MM.1S (cell line): ENCODE data around the gene TMOD3.

ENCODE experiments used
- DNase-seq: peaks from one replicate; pipeline ENCODE4 v3.0.0-alpha.2; 2015
- H2AFZ ChIP-seq: fragments of 300-600 bp; sonication (generic); 2 replicates; pipeline ENCODE4 v1.6.0; 2016; ENCODE audit warnings: antibody characterized with exemption, low read length
- H3F3A ChIP-seq: fragments of 300-600 bp; sonication (generic); 2 replicates; pipeline ENCODE4 v1.6.1; 2016; ENCODE audit warnings: mild to moderate bottlenecking, antibody characterized with exemption, low read length, moderate library complexity, mixed read lengths; ENCODE audit not compliant: insufficient read depth
- H3K27ac ChIP-seq: fragments of 300-600 bp; sonication (generic); 2 replicates; pipeline ENCODE4 v1.5.1; 2016; ENCODE audit warnings: mild to moderate bottlenecking, low read length
- H3K27me3 ChIP-seq: fragments of 300-600 bp; sonication (generic); replicated peaks from 2 replicates; pipeline ENCODE4 v1.6.0; 2016; ENCODE audit warnings: low read length; ENCODE audit not compliant: insufficient read depth
- H3K36me3 ChIP-seq: fragments of 300-600 bp; sonication (generic); replicated peaks from 2 replicates; pipeline ENCODE4 v1.6.1; 2016; ENCODE audit warnings: mild to moderate bottlenecking, low read length, mixed read lengths; ENCODE audit not compliant: insufficient read depth
- H3K4me1 ChIP-seq: fragments of 300-600 bp; sonication (generic); 2 replicates; pipeline ENCODE4 v1.6.1; 2016; ENCODE audit warnings: low read length, mixed read lengths
- H3K4me2 ChIP-seq: fragments of 300-600 bp; sonication (generic); 2 replicates; pipeline ENCODE4 v1.6.0; 2016; ENCODE audit warnings: low read depth, low read length
- H3K4me3 ChIP-seq: fragments of 300-600 bp; sonication (generic); 2 replicates; pipeline ENCODE4 v1.5.1; 2016; ENCODE audit warnings: low read length, mixed read lengths
- H3K79me2 ChIP-seq: fragments of 300-600 bp; sonication (generic); 2 replicates; pipeline ENCODE4 v1.6.1; 2016; ENCODE audit warnings: mixed run types, low read length, mixed read lengths
- H3K9ac ChIP-seq: fragments of 300-600 bp; sonication (generic); 2 replicates; pipeline ENCODE4 v1.6.1; 2016; ENCODE audit warnings: low read length, mixed read lengths
- H3K9me2 ChIP-seq: fragments of 300-600 bp; sonication (generic); replicated peaks from 2 replicates; pipeline ENCODE4 v1.6.1; 2016; ENCODE audit warnings: mild to moderate bottlenecking, low read length, mixed read lengths; ENCODE audit not compliant: insufficient read depth
- H3K9me3 ChIP-seq: fragments of 300-600 bp; sonication (generic); replicated peaks from 2 replicates; pipeline ENCODE4 v1.6.1; 2016; ENCODE audit warnings: mild to moderate bottlenecking, low read length, mixed read lengths; ENCODE audit not compliant: insufficient read depth
- H4K20me1 ChIP-seq: fragments of 300-600 bp; sonication (generic); 2 replicates; pipeline ENCODE4 v1.6.1; 2016; ENCODE audit warnings: mild to moderate bottlenecking, low read length, moderate library complexity, mixed read lengths; ENCODE audit not compliant: insufficient read depth
- CTCF ChIP-seq: fragments of 300-600 bp; sonication (generic); IDR thresholded peaks from 2 replicates; pipeline ENCODE4 v1.5.1; 2016; ENCODE audit warnings: antibody characterized with exemption, low read length, mixed read lengths
- EZH2 ChIP-seq: fragments of 300-600 bp; sonication (generic); optimal IDR thresholded peaks from 2 replicates; pipeline ENCODE3; 2017; ENCODE audit warnings: low read depth, mild to moderate bottlenecking, antibody characterized with exemption, low read length, mixed read lengths
- EZH2phosphoT487 ChIP-seq: fragments of 300-600 bp; sonication (generic); IDR thresholded peaks from 2 replicates; pipeline ENCODE4 v1.6.1; 2018; ENCODE audit warnings: antibody characterized with exemption, low read length

TMOD3 gene

GRCh38 chr15:51938286-51938685, 108.8 kb downstream of the TMOD3 start:
- Histone ChIP-seq H3K4me3 (no peak overlapping the region), H4K20me1 (no peaks in the 10 kb centered on the region), H3F3A (no peaks in the 10 kb centered on the region), H3K4me2 (no peak overlapping the region), H3K27ac (no peak overlapping the region), H3K9ac (no peak overlapping the region), H2AFZ (no peak overlapping the region), H3K9me3 (no peaks in the 10 kb centered on the region), H3K4me1 (no peaks in the 10 kb centered on the region), H3K36me3 (no peaks in the 10 kb centered on the region), H3K9me2 (no peaks in the 10 kb centered on the region), H3K79me2 (no peaks in the 10 kb centered on the region), H3K27me3 (no peaks in the 10 kb centered on the region)
- DNase-seq, result no peak
- no peak for TF ChIP-seq EZH2
- no peak for TF ChIP-seq CTCF
- TF ChIP-seq EZH2phosphoT487, result no peak

GRCh38 chr15:51939216-51939615, 109.8 kb downstream of the TMOD3 start:
- no peaks in the 10 kb centered on the region for H4K20me1 ChIP-seq
- H3K4me3 ChIP-seq, result no peak overlapping the region
- no peaks in the 10 kb centered on the region for H3K9me2 ChIP-seq
- H3F3A ChIP-seq, result no peaks in the 10 kb centered on the region
- H3K9ac ChIP-seq, result no peak overlapping the region
- no peaks in the 10 kb centered on the region for H3K79me2 ChIP-seq
- no peak overlapping the region for H3K4me2 ChIP-seq
- H3K27ac ChIP-seq, result no peak overlapping the region
- no peaks in the 10 kb centered on the region for H3K36me3 ChIP-seq
- no peaks in the 10 kb centered on the region for H3K4me1 ChIP-seq
- TF ChIP-seq CTCF (no peak), EZH2phosphoT487 (no peak), EZH2 (no peak)
- no peaks in the 10 kb centered on the region for H3K27me3 ChIP-seq
- H3K9me3 ChIP-seq, result no peaks in the 10 kb centered on the region
- no peak overlapping the region for H2AFZ ChIP-seq
- DNase-seq, result no peak

GRCh38 chr15:51947124-51947523, 117.7 kb downstream of the TMOD3 start:
- H3K4me1 ChIP-seq, result no peaks in the 10 kb centered on the region
- H3K9me3 ChIP-seq, result no peaks in the 10 kb centered on the region
- no peak overlapping the region for H3K4me2 ChIP-seq
- H3K9me2 ChIP-seq, result no peaks in the 10 kb centered on the region
- no peak overlapping the region for H2AFZ ChIP-seq
- no peaks in the 10 kb centered on the region for H3F3A ChIP-seq
- DNase-seq, result no peak
- no peaks in the 10 kb centered on the region for H4K20me1 ChIP-seq
- no peaks in the 10 kb centered on the region for H3K27me3 ChIP-seq
- H3K4me3 ChIP-seq, result no peak overlapping the region
- H3K9ac ChIP-seq, result no peak overlapping the region
- no peaks in the 10 kb centered on the region for H3K79me2 ChIP-seq
- H3K27ac ChIP-seq, result no peak overlapping the region
- peaks cover 10% of the 10 kb centered on the region; the same call in 1 of the 2 replicates for H3K36me3 ChIP-seq
- TF ChIP-seq EZH2 (no peak), EZH2phosphoT487 (no peak), CTCF (no peak)
